GM12872 (cell line): ENCODE measurements around the gene KCTD12.

Experiments used
- CTCF ChIP-seq: IDR thresholded peaks from 3 replicates; pipeline ENCODE4 v1.5.1; 2011; ENCODE audit warnings: low read depth, mild to moderate bottlenecking, low read length, moderate library complexity; ENCODE audit not compliant: insufficient read depth

Gene KCTD12

GRCh38 chr13:76853481-76853880, 32.7 kb downstream of the KCTD12 start:
- no peak for TF ChIP-seq CTCF

GRCh38 chr13:76852986-76853385, 33.2 kb downstream of the KCTD12 start:
- TF ChIP-seq CTCF, result no peak

- no peak for TF ChIP-seq CTCF
These were observed 34.2 kb downstream of the KCTD12 start for GRCh38 chr13:76851961-76852360.

- TF ChIP-seq CTCF, result no peak
These were observed 36.7 kb downstream of the KCTD12 start for GRCh38 chr13:76849493-76849892.

- TF ChIP-seq CTCF, result no peak
These were observed 37.6 kb downstream of the KCTD12 start for GRCh38 chr13:76848596-76848995.

GRCh38 chr13:76846363-76846762, 39.8 kb downstream of the KCTD12 start:
- no peak for TF ChIP-seq CTCF

- no peak for TF ChIP-seq CTCF
These were observed 40.3 kb downstream of the KCTD12 start for GRCh38 chr13:76845865-76846264.

GRCh38 chr13:76845367-76845766, 40.8 kb downstream of the KCTD12 start:
- TF ChIP-seq CTCF, result no peak
